Right atrium auricular region (tissue), 2 donors: ENCODE results near the gene GRIP2. TPM values are rescaled to one million over a fixed set of nuclear protein-coding genes. Genes with fewer than 3 reads are reported as not detected.

Experiments used
- DNase-seq: peaks from one replicate; pipeline ENCODE4 v3.0.0-alpha.2; 2019; ENCODE audit warnings: low spot score
- H3K27ac ChIP-seq, 2 donors: fragments of 200-600 bp; sonication (generic); 1 replicate in 1 of 2; 2 replicates in 1 of 2; pipeline ENCODE4 v1.5.1; 2016 to 2019
- H3K27me3 ChIP-seq, 2 donors: fragments of 200-600 bp; sonication (generic); one replicate each; pipeline versions ENCODE4 v1.5.1 to v1.6.0; 2017 to 2019
- H3K36me3 ChIP-seq: fragments of 200-600 bp; sonication (generic); one replicate; pipeline ENCODE4 v1.5.1; 2016
- H3K4me1 ChIP-seq, 2 donors: fragments of 200-600 bp; sonication (generic); one replicate each; pipeline versions ENCODE4 v1.5.1 to v1.6.0; 2017 to 2019
- H3K4me3 ChIP-seq, 2 donors: fragments of 200-600 bp; sonication (generic); 1 replicate in 1 of 2; 2 replicates in 1 of 2; pipeline ENCODE4 v1.5.1; 2017 to 2019; ENCODE audit warnings: mild to moderate bottlenecking in 1 of 2, moderate library complexity in 1 of 2
- H3K9me3 ChIP-seq, 2 donors: fragments of 200-600 bp; sonication (generic); one replicate each; pipeline ENCODE4 v1.5.1; 2019
- CTCF ChIP-seq, 2 donors: fragments of 200-600 bp; sonication (generic); IDR thresholded peaks; one replicate each; pipeline ENCODE4 v1.5.1; 2019; ENCODE audit warnings: antibody characterized with exemption in 2 of 2
- total RNA-seq, 2 donors: library from RNA; depleted of rRNA; stranded (reverse); fragments of >200 nt; gene quantifications; one replicate each; pipeline ENCODE4 v1.1.0, GENCODE V29; 2016

Gene GRIP2
- total RNA-seq, 2 donors from 2014 or later, result 7.1 to 13.2 TPM

GRCh38 chr3:14481018-14481645, 59.0 kb downstream of the GRIP2 start:
- H3K4me3 ChIP-seq, result no peak overlapping the region
- no peak for TF ChIP-seq CTCF (IDR thresholded peaks at IDR 0.05)
- peaks cover 0 to 37% of the 10 kb centered on the region in 2 donors for H3K4me1 ChIP-seq
- H3K9me3 ChIP-seq, result no peaks in the 10 kb centered on the region
- DNase-seq, result no peak
- H3K36me3 ChIP-seq, result peaks cover 54% of the 10 kb centered on the region
- no peaks in the 10 kb centered on the region for H3K27me3 ChIP-seq
- H3K27ac ChIP-seq, result no peak overlapping the region

- Histone ChIP-seq H3K27ac (no peak overlapping the region), H3K36me3 (peaks cover 52% of the 10 kb centered on the region), H3K27me3 (no peaks in the 10 kb centered on the region), H3K4me3 (no peak overlapping the region), H3K4me1 (peaks cover 0 to 37% of the 10 kb centered on the region in 2 donors), H3K9me3 (no peaks in the 10 kb centered on the region)
- peak; percentile 66 for DNase-seq
- no peak for TF ChIP-seq CTCF (IDR thresholded peaks at IDR 0.05)
These were observed 59.7 kb downstream of the GRIP2 start for GRCh38 chr3:14480207-14481017.

- Histone ChIP-seq H3K27ac (no peak overlapping the region), H3K9me3 (no peaks in the 10 kb centered on the region), H3K4me3 (no peak overlapping the region), H3K4me1 (peaks cover 0 to 37% of the 10 kb centered on the region in 2 donors), H3K27me3 (no peaks in the 10 kb centered on the region), H3K36me3 (peaks cover 52% of the 10 kb centered on the region)
- no peak for DNase-seq
- no peak for TF ChIP-seq CTCF (IDR thresholded peaks at IDR 0.05)
These were observed 60.6 kb downstream of the GRIP2 start for GRCh38 chr3:14479591-14479990.

GRCh38 chr3:14478956-14479550, 61.1 kb downstream of the GRIP2 start:
- no peak for TF ChIP-seq CTCF (IDR thresholded peaks at IDR 0.05)
- no peak overlapping the region for H3K27ac ChIP-seq
- no peaks in the 10 kb centered on the region for H3K9me3 ChIP-seq
- no peak overlapping the region for H3K4me3 ChIP-seq
- no peak for DNase-seq
- no peaks in the 10 kb centered on the region for H3K27me3 ChIP-seq
- H3K36me3 ChIP-seq, result peaks cover 52% of the 10 kb centered on the region
- H3K4me1 ChIP-seq, result peaks cover 0 to 37% of the 10 kb centered on the region in 2 donors

- Histone ChIP-seq H3K36me3 (peaks cover 46% of the 10 kb centered on the region), H3K27me3 (no peaks in the 10 kb centered on the region), H3K4me1 (peaks cover 0 to 43% of the 10 kb centered on the region in 2 donors), H3K4me3 (no peak overlapping the region), H3K9me3 (no peaks in the 10 kb centered on the region), H3K27ac (no peak overlapping the region)
- no peak for DNase-seq
- TF ChIP-seq CTCF (IDR thresholded peaks at IDR 0.05), result no peak
These were observed 62.7 kb downstream of the GRIP2 start for GRCh38 chr3:14477311-14477935.
